Endometrium (tissue), 2 donors: ENCODE data around the gene ARL8B.

Experiments used
- FAIRE-seq: peaks from 2 replicates; lab custom pipeline; 2012; peaks lifted over from hg19 to GRCh38; lab: Jason Lieb, UNC
- donor health status: control.
- donor health status: control.

ARL8B gene

GRCh38 chr3:5212628-5213573, 90.8 kb downstream of the ARL8B start:
- no peak for FAIRE-seq

DNA sequence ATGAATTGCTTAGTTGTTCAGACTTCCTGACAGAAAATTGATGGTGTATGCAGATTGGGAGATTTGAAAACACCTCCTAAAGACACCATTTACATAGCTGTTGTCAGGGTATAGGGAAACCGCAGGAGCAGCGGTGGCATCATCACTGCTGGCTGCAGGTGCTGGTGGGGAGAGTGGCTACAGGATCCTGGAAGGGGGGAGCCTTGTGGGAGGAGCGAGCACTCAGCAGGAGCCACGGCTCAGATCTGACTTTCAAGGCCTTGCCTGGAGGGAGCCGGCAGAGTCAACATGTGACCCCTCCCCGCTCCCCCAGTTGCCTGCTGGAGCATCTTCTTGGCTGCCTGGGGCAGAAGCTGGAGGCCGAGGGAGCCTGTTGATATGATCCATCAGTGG, 91.5 kb downstream of the ARL8B start:
- FAIRE-seq, result no peak

DNA sequence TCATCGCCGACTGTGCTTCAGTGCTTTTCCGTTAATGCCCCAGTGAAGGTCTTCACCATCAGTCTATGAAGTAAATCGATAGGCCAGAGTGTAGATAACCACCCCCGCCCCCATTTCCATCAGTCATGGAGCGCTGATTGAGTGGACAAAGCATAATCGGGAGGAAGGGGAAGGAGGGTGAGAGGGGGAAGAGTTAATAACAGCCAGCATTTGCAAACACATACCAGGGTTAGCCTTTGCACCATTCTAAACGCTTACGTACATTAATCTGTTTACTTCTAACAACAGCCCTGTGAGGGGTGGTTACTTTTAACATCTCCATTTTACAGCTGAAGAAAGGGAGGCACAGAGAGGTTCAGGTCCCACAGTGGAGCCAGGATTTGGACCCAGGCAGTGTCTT, 92.3 kb downstream of the ARL8B start:
- no peak for FAIRE-seq

GRCh38 chr3:5217824-5218595, 95.9 kb downstream of the ARL8B start:
- no peak for FAIRE-seq

DNA sequence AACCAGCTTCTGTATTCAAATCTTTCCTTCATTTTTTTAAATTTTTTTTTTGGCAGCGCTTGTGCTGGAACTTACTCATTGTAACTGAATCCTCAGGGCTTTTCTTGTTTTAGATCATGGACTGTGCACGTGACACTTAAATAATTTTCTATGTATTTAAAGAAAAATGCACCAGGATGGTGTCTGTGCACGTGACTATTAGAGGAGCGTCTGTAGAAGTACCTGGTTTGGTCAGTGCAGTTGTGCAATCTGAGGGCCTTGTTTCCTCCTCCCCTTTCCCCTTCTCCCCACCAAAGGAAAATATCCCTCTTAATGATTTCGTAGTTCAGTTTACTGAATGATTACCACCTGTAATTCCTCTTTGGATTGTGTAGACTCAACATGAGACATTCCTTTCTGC, 96.7 kb downstream of the ARL8B start:
- FAIRE-seq, result no peak

- no peak for FAIRE-seq
Observed at GRCh38 chr3:5219216-5219615, 97.1 kb downstream of the ARL8B start.

GRCh38 chr3:5220193-5220592, 98.1 kb downstream of the ARL8B start:
- FAIRE-seq, result no peak

GRCh38 chr3:5220667-5221431, 98.8 kb downstream of the ARL8B start:
- FAIRE-seq, result no peak

DNA sequence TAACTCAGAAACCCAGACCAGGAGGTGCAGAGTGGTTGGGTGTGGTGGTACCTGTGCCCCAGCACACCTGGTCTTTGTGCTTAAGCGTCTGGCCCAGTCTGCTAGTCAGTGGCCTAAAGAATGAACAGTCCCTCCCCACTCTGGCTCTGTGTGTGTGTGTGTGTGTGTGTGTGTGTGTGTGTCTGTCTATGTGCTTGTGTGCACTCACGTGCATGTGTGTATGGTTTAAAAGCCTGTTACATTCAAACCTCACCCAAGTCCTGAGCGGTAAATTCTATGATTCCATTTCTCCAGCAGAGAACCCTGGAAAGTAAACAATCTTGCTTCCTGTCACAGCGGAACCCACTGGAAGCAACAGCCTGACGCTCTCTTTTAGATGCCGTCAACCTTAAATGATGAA, 99.6 kb downstream of the ARL8B start:
- no peak for FAIRE-seq

DNA sequence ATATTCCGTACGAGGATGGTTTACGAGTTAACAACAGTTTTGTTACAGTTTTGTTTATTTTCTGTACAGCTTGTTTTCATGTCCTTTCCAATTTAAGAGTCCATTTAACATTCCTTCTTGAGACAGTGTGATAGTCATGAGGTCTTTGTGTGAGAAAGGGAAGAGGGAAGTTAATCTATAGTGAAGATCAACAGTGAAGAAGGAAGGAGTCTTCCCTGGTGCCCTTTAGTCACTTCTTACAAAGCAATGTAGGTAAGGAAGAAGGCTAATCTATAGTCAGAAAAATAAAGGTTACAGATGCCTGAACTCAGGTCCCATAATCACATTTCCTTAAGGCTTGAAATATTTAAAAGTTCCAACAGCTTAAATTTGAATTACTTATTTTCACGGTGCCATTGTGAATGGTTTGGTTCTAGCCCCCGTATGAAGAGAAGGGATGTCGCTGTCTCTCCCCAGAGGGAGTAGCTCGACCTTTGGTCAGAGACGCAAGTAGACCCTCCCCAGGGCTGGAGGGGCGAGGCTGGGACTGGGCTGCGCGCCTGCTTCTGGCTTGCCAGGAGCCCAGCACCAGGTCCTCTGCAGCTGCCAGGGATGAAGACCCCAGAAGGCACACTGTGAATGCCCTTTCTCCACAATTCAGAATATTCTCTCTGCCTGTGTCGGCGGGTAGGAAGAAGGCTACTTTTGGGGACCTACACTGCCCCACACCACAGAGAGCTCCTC, 100.4 kb downstream of the ARL8B start:
- FAIRE-seq, result no peak

DNA sequence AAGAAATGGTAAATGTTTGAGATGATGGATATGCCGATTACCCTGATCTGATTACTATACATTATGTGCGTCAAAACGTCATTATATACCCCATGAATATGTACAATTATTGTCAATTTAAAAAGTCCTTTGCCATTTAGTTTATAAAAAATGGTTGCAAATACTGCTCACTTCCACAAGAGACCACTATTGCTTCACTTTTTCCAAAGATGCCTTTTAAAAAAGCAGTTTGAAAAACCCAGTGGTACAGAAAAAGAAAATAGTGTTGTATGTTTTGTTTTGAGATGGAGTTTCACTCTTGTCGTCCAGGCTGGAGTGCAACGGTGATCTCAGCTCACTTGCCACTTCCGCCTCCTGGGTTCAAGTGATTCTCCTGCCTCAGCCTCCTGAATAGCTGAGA, 104.7 kb downstream of the ARL8B start:
- peak; percentile 63 for FAIRE-seq

DNA sequence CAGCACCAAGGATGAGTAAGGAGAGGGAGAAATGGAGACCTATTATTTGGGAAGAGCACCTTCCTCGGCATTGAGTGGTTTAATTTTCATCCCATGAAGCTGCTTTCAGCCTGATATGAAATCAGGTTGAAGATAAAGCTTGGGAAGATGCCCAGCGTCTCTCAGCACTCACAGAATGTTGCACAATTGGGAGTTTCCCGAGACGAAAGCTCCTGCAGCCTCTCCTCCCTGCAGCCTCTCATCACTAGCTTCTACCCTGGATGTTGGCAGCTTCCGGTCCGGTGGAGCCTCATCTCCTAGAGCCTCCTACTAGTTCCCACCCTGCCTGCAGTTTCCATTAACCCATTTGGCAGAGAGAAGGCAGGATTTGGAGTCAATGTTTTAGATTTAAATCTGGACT, 105.7 kb downstream of the ARL8B start:
- no peak for FAIRE-seq

- FAIRE-seq, result no peak
Observed at GRCh38 chr3:5229414-5229813, 107.3 kb downstream of the ARL8B start.
